Ureter (tissue), 1 donor: Measurements from ENCODE around the gene SLC38A2. TPM values are rescaled to one million over a fixed set of nuclear protein-coding genes. Genes with fewer than 3 reads are reported as not detected.

Source experiments
- DNase-seq: peaks from one replicate; pipeline ENCODE4 v3.0.0-alpha.2; 2020; ENCODE audit warnings: low spot score
- total RNA-seq: library from RNA; stranded (reverse); gene quantifications from one replicate; pipeline ENCODE4 v1.2.4, GENCODE V29; 2023
- donor health status: DM: yes; HTN: yes; CAD: no.

Gene SLC38A2
- total RNA-seq, 1 donor from 2014 or later = 292 TPM

GRCh38 chr12:46318037-46318436, 54.5 kb downstream of the SLC38A2 start:
- no peak for DNase-seq

Other genes starting within 250 kb of the SLC38A2 start
- 213 TPM for gene SLC38A1, start 103.7 kb downstream of the SLC38A2 start, total RNA-seq